ENCODE results near the gene EZR. TPM values are rescaled to one million over a fixed set of nuclear protein-coding genes. Genes with fewer than 3 reads are reported as not detected.

Gene EZR
- total and polyA plus RNA-seq, 9 of the 15 experiments (the other 6 are each of a cell fraction or from before 2014, with no cell fraction given), result 36.5 to 162 (median 104) TPM

- TF ChIP-seq ZNF263 (CRISPR knock-in tag; IDR thresholded peaks at IDR 0.05; ENCODE audit: borderline replicate concordance) (peak; percentile 44; the same call in 1 of the 2 replicates), E2F3 (CRISPR knock-in tag; IDR thresholded peaks at IDR 0.05) (no peak), ZNF644 (tag; IDR thresholded peaks at IDR 0.05; ENCODE audit: low read depth) (peak; percentile 65), POLR2AphosphoS2 (IDR thresholded peaks at IDR 0.05; ENCODE audit: low read length) (no peak), L3MBTL2 (IDR thresholded peaks at IDR 0.05) (peak; percentile 94), CBX2 (IDR thresholded peaks at IDR 0.05; ENCODE audit: insufficient read depth, low read length, poor library complexity, severe bottlenecking) (no peak), SUPT5H (IDR thresholded peaks at IDR 0.05) (peak; percentile 71), ZNF408 (CRISPR knock-in tag; IDR thresholded peaks at IDR 0.05; ENCODE audit: low read depth) (no peak), RCOR1 (IDR thresholded peaks at IDR 0.05; ENCODE audit: borderline replicate concordance in 1 of 2, low read depth in 2 of 2, low read length in 2 of 2) (peak; percentile 99 to 100), THAP7 (CRISPR knock-in tag; IDR thresholded peaks at IDR 0.05) (no peak), TARDBP (IDR thresholded peaks at IDR 0.05) (peak; percentile 82), RB1 (IDR thresholded peaks at IDR 0.05; ENCODE audit: low read depth) (no peak), GABPB1 (CRISPR knock-in tag; IDR thresholded peaks at IDR 0.05) (peak; percentile 81), UBTF (IDR thresholded peaks at IDR 0.05; ENCODE audit: borderline replicate concordance in 1 of 2, low read depth in 2 of 2, low read length in 2 of 2) (0 out of 4 replicates have a peak, but pooled peaks of 1 of the 2 experiments have one; percentile 51), CAMTA2 (CRISPR knock-in tag; conservative IDR thresholded peaks at IDR 0.05) (no peak), NFYB (IDR thresholded peaks at IDR 0.05; ENCODE audit: extremely low read depth, insufficient read length) (no peak)
- TF ChIP-seq, protein P1, sequence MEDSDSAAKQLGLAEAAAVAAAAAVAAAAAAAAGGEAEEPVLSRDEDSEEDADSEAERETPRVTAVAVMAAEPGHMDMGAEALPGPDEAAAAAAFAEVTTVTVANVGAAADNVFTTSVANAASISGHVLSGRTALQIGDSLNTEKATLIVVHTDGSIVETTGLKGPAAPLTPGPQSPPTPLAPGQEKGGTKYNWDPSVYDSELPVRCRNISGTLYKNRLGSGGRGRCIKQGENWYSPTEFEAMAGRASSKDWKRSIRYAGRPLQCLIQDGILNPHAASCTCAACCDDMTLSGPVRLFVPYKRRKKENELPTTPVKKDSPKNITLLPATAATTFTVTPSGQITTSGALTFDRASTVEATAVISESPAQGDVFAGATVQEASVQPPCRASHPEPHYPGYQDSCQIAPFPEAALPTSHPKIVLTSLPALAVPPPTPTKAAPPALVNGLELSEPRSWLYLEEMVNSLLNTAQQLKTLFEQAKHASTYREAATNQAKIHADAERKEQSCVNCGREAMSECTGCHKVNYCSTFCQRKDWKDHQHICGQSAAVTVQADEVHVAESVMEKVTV (CRISPR knock-in tag; IDR thresholded peaks at IDR 0.05), result 0 out of 2 replicates have a peak, but pooled peaks have one; percentile 8
- TF ChIP-seq, protein P2, sequence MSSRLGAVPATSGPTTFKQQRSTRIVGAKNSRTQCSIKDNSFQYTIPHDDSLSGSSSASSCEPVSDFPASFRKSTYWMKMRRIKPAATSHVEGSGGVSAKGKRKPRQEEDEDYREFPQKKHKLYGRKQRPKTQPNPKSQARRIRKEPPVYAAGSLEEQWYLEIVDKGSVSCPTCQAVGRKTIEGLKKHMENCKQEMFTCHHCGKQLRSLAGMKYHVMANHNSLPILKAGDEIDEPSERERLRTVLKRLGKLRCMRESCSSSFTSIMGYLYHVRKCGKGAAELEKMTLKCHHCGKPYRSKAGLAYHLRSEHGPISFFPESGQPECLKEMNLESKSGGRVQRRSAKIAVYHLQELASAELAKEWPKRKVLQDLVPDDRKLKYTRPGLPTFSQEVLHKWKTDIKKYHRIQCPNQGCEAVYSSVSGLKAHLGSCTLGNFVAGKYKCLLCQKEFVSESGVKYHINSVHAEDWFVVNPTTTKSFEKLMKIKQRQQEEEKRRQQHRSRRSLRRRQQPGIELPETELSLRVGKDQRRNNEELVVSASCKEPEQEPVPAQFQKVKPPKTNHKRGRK (tag; IDR thresholded peaks at IDR 0.05), result no peak
- TF ChIP-seq, protein P3, sequence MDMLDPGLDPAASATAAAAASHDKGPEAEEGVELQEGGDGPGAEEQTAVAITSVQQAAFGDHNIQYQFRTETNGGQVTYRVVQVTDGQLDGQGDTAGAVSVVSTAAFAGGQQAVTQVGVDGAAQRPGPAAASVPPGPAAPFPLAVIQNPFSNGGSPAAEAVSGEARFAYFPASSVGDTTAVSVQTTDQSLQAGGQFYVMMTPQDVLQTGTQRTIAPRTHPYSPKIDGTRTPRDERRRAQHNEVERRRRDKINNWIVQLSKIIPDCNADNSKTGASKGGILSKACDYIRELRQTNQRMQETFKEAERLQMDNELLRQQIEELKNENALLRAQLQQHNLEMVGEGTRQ (CRISPR knock-in tag; IDR thresholded peaks at IDR 0.05), result no peak
These were observed 34.1 kb upstream of the EZR start (continued) for GRCh38 chr6:158853072-158853879.
